Measurements from ENCODE around the gene GLCE.
"Not testable (repeated sequence)": the region's sequence is repeated elsewhere in the genome, so short reads cannot be mapped to it uniquely, and the experiment has no call there.

GLCE gene

DNA sequence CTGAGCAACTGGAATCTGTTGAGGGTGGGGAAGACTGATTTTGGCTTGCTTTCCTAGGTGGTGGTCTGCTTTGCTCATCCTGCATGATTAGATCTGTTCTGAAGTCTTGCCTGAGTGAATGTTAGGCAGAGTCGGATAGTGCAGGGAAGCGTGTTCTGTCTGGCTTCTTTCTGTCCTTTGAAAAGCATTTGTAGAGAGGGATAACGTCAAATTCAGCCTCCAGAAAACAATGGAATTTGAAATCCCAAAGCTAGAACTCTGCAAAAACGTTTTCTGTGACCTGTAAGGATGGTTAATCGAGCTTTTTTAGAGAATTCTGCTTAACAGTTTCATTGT lies 1.4 kb downstream of the GLCE start:
- Histone ChIP-seq H3K27ac (ENCODE audit: low read length) (no peak overlapping the region), H3K4me1 (ENCODE audit: insufficient read depth, low read length) (peaks cover 4% of the 10 kb centered on the region; the same call in 1 of the 2 replicates), H3K4me3 (ENCODE audit: low read length) (peak overlapping the region; percentile 89), H3K36me3 (ENCODE audit: insufficient read depth, low read depth, low read length) (no peaks in the 10 kb centered on the region), H3K27me3 (ENCODE audit: insufficient read depth, low read length) (peaks cover 20% of the 10 kb centered on the region), H3K9me3 (ENCODE audit: insufficient read depth, low read depth, low read length) (no peaks in the 10 kb centered on the region), H3K9ac (ENCODE audit: low read depth, low read length) (peak overlapping the region; percentile 80; the same call in 1 of the 2 replicates)

- no peak overlapping the region for H3K4me3 ChIP-seq (ENCODE audit: low read length)
- peaks cover 20% of the 10 kb centered on the region for H3K27me3 ChIP-seq (ENCODE audit: insufficient read depth, low read length)
- H3K36me3 ChIP-seq (ENCODE audit: insufficient read depth, low read depth, low read length) = no peaks in the 10 kb centered on the region
- H3K27ac ChIP-seq (ENCODE audit: low read length) = no peak overlapping the region
- H3K9me3 ChIP-seq (ENCODE audit: insufficient read depth, low read depth, low read length) = no peaks in the 10 kb centered on the region
- no peak overlapping the region for H3K9ac ChIP-seq (ENCODE audit: low read depth, low read length)
- H3K4me1 ChIP-seq (ENCODE audit: insufficient read depth, low read length) = peaks cover 4% of the 10 kb centered on the region; the same call in 1 of the 2 replicates
Observed at GRCh38 chr15:69163141-69163669, 2.8 kb downstream of the GLCE start.

- Histone ChIP-seq H3K9me3 (ENCODE audit: insufficient read depth, low read depth, low read length) (no peaks in the 10 kb centered on the region), H3K36me3 (ENCODE audit: insufficient read depth, low read depth, low read length) (no peaks in the 10 kb centered on the region), H3K4me3 (ENCODE audit: low read length) (no peak overlapping the region), H3K27me3 (ENCODE audit: insufficient read depth, low read length) (peaks cover 20% of the 10 kb centered on the region), H3K27ac (ENCODE audit: low read length) (no peak overlapping the region), H3K4me1 (ENCODE audit: insufficient read depth, low read length) (peaks cover 4% of the 10 kb centered on the region; the same call in 1 of the 2 replicates), H3K9ac (ENCODE audit: low read depth, low read length) (no peak overlapping the region)
Observed at GRCh38 chr15:69164807-69165636, 4.6 kb downstream of the GLCE start.

DNA sequence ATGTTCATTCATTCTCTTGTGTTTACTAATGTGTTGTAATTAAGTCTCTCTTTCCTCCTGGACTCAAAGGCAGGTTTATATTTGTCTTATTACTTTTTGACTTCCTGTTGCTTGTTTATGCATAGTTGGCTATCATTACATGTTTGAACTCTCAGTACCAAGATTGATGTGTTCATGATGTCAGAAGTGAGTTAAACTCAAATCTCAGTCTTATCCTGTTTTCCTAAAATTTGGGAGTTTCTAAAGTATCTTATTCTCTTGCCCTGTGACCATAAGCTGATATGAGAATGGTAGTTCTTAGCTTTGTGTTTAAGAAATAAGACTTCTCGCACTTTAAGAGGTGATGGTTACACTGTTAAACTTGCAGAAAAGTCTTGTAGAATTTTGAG lies 5.2 kb downstream of the GLCE start:
- no peak overlapping the region for H3K27ac ChIP-seq (ENCODE audit: low read length)
- no peaks in the 10 kb centered on the region for H3K36me3 ChIP-seq (ENCODE audit: insufficient read depth, low read depth, low read length)
- H3K4me1 ChIP-seq (ENCODE audit: insufficient read depth, low read length) = peaks cover 4% of the 10 kb centered on the region; the same call in 1 of the 2 replicates
- H3K27me3 ChIP-seq (ENCODE audit: insufficient read depth, low read length) = peaks cover 20% of the 10 kb centered on the region
- H3K9ac ChIP-seq (ENCODE audit: low read depth, low read length) = no peak overlapping the region
- H3K9me3 ChIP-seq (ENCODE audit: insufficient read depth, low read depth, low read length) = no peaks in the 10 kb centered on the region
- no peak overlapping the region for H3K4me3 ChIP-seq (ENCODE audit: low read length)

DNA sequence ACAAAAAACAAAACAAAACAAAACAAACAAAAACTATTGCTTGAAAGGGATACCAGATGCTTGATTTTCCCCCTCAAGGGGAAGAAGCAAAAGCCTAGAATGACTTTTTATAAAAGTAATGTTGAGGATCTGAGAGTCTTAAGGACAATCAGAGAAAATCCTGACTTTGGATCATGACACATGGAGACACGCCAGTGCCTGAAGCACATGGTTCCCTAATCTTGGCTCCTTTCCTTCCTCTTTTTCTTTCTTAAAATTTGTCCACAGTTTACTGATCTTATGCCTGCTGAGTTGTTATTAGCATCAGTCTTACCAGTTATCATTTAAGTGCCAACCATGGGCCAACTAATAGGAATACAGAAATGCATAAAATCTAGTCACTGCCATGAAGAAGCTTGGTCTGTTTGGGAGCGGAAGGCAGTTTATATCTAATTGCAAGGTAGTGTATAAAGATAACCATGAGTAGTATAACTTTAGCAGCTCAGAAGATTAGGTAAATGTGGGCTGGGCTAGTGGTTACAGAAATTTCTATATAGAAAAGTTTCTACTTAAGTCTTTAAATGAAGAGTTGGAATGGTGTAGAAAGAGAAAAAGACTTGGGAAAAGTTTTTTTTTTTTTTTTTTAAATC lies 6.9 kb downstream of the GLCE start:
- Histone ChIP-seq H3K27ac (ENCODE audit: low read length) (no peak overlapping the region), H3K4me1 (ENCODE audit: insufficient read depth, low read length) (no peaks in the 10 kb centered on the region; the same call in 1 of the 2 replicates), H3K4me3 (ENCODE audit: low read length) (no peak overlapping the region), H3K36me3 (ENCODE audit: insufficient read depth, low read depth, low read length) (no peaks in the 10 kb centered on the region), H3K9ac (ENCODE audit: low read depth, low read length) (no peak overlapping the region), H3K27me3 (ENCODE audit: insufficient read depth, low read length) (peaks cover 10% of the 10 kb centered on the region), H3K9me3 (ENCODE audit: insufficient read depth, low read depth, low read length) (no peaks in the 10 kb centered on the region)

GRCh38 chr15:69168361-69168760 lies 7.9 kb downstream of the GLCE start:
- not testable (repeated sequence) for H3K27me3 ChIP-seq (ENCODE audit: insufficient read depth, low read length); H3K9me3 ChIP-seq (ENCODE audit: insufficient read depth, low read depth, low read length); H3K9ac ChIP-seq (ENCODE audit: low read depth, low read length); H3K4me1 ChIP-seq (ENCODE audit: insufficient read depth, low read length); H3K27ac ChIP-seq (ENCODE audit: low read length); H3K36me3 ChIP-seq (ENCODE audit: insufficient read depth, low read depth, low read length); H3K4me3 ChIP-seq (ENCODE audit: low read length)

- not testable (repeated sequence) for H3K27ac ChIP-seq (ENCODE audit: low read length); H3K9ac ChIP-seq (ENCODE audit: low read depth, low read length); H3K27me3 ChIP-seq (ENCODE audit: insufficient read depth, low read length); H3K9me3 ChIP-seq (ENCODE audit: insufficient read depth, low read depth, low read length); H3K4me3 ChIP-seq (ENCODE audit: low read length); H3K4me1 ChIP-seq (ENCODE audit: insufficient read depth, low read length); H3K36me3 ChIP-seq (ENCODE audit: insufficient read depth, low read depth, low read length)
Observed at GRCh38 chr15:69169540-69169939, 9.1 kb downstream of the GLCE start.

- H3K27me3 ChIP-seq (ENCODE audit: insufficient read depth, low read length) = no peaks in the 10 kb centered on the region
- H3K36me3 ChIP-seq (ENCODE audit: insufficient read depth, low read depth, low read length) = no peaks in the 10 kb centered on the region
- no peaks in the 10 kb centered on the region for H3K9me3 ChIP-seq (ENCODE audit: insufficient read depth, low read depth, low read length)
- H3K4me1 ChIP-seq (ENCODE audit: insufficient read depth, low read length) = no peaks in the 10 kb centered on the region
- H3K27ac ChIP-seq (ENCODE audit: low read length) = no peak overlapping the region
- H3K9ac ChIP-seq (ENCODE audit: low read depth, low read length) = no peak overlapping the region
- H3K4me3 ChIP-seq (ENCODE audit: low read length) = no peak overlapping the region
Observed at GRCh38 chr15:69170597-69170996, 10.2 kb downstream of the GLCE start.

GRCh38 chr15:69172847-69173246 lies 12.4 kb downstream of the GLCE start:
- Histone ChIP-seq H3K36me3 (ENCODE audit: insufficient read depth, low read depth, low read length) (no peaks in the 10 kb centered on the region), H3K27me3 (ENCODE audit: insufficient read depth, low read length) (no peaks in the 10 kb centered on the region), H3K9ac (ENCODE audit: low read depth, low read length) (no peak overlapping the region), H3K27ac (ENCODE audit: low read length) (no peak overlapping the region), H3K4me1 (ENCODE audit: insufficient read depth, low read length) (no peaks in the 10 kb centered on the region), H3K4me3 (ENCODE audit: low read length) (no peak overlapping the region), H3K9me3 (ENCODE audit: insufficient read depth, low read depth, low read length) (no peaks in the 10 kb centered on the region)

- Histone ChIP-seq H3K4me1 (ENCODE audit: insufficient read depth, low read length) (no peaks in the 10 kb centered on the region), H3K27ac (ENCODE audit: low read length) (no peak overlapping the region), H3K4me3 (ENCODE audit: low read length) (no peak overlapping the region), H3K36me3 (ENCODE audit: insufficient read depth, low read depth, low read length) (no peaks in the 10 kb centered on the region), H3K9me3 (ENCODE audit: insufficient read depth, low read depth, low read length) (no peaks in the 10 kb centered on the region), H3K9ac (ENCODE audit: low read depth, low read length) (no peak overlapping the region), H3K27me3 (ENCODE audit: insufficient read depth, low read length) (no peaks in the 10 kb centered on the region)
Observed at GRCh38 chr15:69175536-69175935, 15.1 kb downstream of the GLCE start.

- no peaks in the 10 kb centered on the region for H3K9me3 ChIP-seq (ENCODE audit: insufficient read depth, low read depth, low read length)
- H3K27ac ChIP-seq (ENCODE audit: low read length) = no peak overlapping the region
- H3K4me3 ChIP-seq (ENCODE audit: low read length) = no peak overlapping the region
- H3K4me1 ChIP-seq (ENCODE audit: insufficient read depth, low read length) = no peaks in the 10 kb centered on the region
- no peak overlapping the region for H3K9ac ChIP-seq (ENCODE audit: low read depth, low read length)
- no peaks in the 10 kb centered on the region for H3K27me3 ChIP-seq (ENCODE audit: insufficient read depth, low read length)
- no peaks in the 10 kb centered on the region for H3K36me3 ChIP-seq (ENCODE audit: insufficient read depth, low read depth, low read length)
Observed at GRCh38 chr15:69181424-69181823, 21.0 kb downstream of the GLCE start.

DNA sequence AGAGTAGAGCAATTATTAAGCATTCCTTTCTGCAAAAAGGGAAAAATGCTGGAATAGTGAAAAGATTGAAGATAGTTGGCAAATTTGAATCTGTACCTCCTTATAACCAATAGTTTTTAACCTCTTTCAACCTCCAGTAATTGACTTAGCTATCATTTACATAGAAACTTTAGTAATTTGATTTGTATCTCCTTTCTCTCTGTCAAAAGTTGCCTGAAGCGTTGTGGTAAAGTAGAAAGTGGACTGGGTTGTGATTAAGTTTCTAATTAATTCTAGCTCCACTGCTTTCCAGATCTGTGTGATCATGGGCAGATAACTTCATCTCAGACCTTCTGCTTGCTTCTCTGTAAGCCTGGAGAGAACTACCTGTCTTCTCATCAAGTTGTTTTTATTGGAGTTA lies 24.8 kb downstream of the GLCE start:
- Histone ChIP-seq H3K27me3 (ENCODE audit: insufficient read depth, low read length) (no peaks in the 10 kb centered on the region), H3K36me3 (ENCODE audit: insufficient read depth, low read depth, low read length) (no peaks in the 10 kb centered on the region), H3K9ac (ENCODE audit: low read depth, low read length) (no peak overlapping the region), H3K27ac (ENCODE audit: low read length) (no peak overlapping the region), H3K4me1 (ENCODE audit: insufficient read depth, low read length) (no peaks in the 10 kb centered on the region), H3K9me3 (ENCODE audit: insufficient read depth, low read depth, low read length) (peaks cover 2% of the 10 kb centered on the region; the same call in 1 of the 2 replicates), H3K4me3 (ENCODE audit: low read length) (no peak overlapping the region)

All from iPS-20b (cell line).